ENCODE data around the gene NFAM1. TPM values are rescaled to one million over a fixed set of nuclear protein-coding genes. Genes with fewer than 3 reads are reported as not detected.

The NFAM1 gene
- total and polyA plus RNA-seq, 2 of the 4 experiments (the other 2 are of a cell fraction), result not detected

GRCh38 chr22:42365942-42366695, 66.1 kb downstream of the NFAM1 start:
- WGBS, 2 experiments (ENCODE audit: extremely low coverage in 2 of 2, insufficient read length in 1 of 2), result 100% methylated on average over 1 of the region's 10 CpGs; no CpG with 5 or more reads in 1 of the 2 experiments
- no peak overlapping the region for H3K23ac ChIP-seq (ENCODE audit: low read depth, low read length)
- DNase-seq, result no peak
- H2BK5ac ChIP-seq (ENCODE audit: low read depth, low read length, poor library complexity, severe bottlenecking), result no peak overlapping the region
- POLR2A ChIA-PET (ENCODE audit: unreplicated experiment), result no interaction called here
- intact Hi-C loops (cut with micrococcal nuclease), result no loop called here
- H3K18ac ChIP-seq (ENCODE audit: low read depth, low read length), result no peak overlapping the region
- H2BK120ac ChIP-seq (ENCODE audit: low read depth, low read length), result no peak overlapping the region
- no peak overlapping the region for H2BK20ac ChIP-seq (ENCODE audit: low read depth, low read length)
- no peak overlapping the region for H4K8ac ChIP-seq (ENCODE audit: low read depth in 2 of 2, low read length in 2 of 2)
- no peak overlapping the region for H3K4me2 ChIP-seq (ENCODE audit: low read depth, low read length)
- BruUV-seq (replicated peaks), result no TSS peak
- H3K9me1 ChIP-seq (ENCODE audit: insufficient read depth, low read length), result peaks cover 6% of the 10 kb centered on the region
- no peak overlapping the region for H3K4ac ChIP-seq (ENCODE audit: low read depth, low read length)
- no peak overlapping the region for H2AFZ ChIP-seq (replicated peaks; ENCODE audit: low read length, poor library complexity)
- H3K36me3 ChIP-seq (ENCODE audit: control insufficient read depth, insufficient read depth, low read length), result no peaks in the 10 kb centered on the region
- H3K56ac ChIP-seq (ENCODE audit: extremely low read depth, insufficient read depth, low read length), result no peak overlapping the region
- TF ChIP-seq NFE2L2 (IDR thresholded peaks at IDR 0.05; ENCODE audit: low read depth, low read length) (no peak), ELK1 (IDR thresholded peaks at IDR 0.05; ENCODE audit: borderline replicate concordance, low read depth, low read length) (no peak), POLR2A (IDR thresholded peaks at IDR 0.05; ENCODE audit: low read depth, low read length) (no peak)
- in situ Hi-C loops (cut with MboI; ENCODE audit: low sequenced_read_pairs), result no loop called here
- H2AK5ac ChIP-seq (ENCODE audit: low read depth, low read length), result no peak overlapping the region
- H2BK15ac ChIP-seq (ENCODE audit: low read depth, low read length), result no peak overlapping the region
- dilution Hi-C loops (cut with HindIII; ENCODE audit: low sequenced_read_pairs, unreplicated experiment), result no loop called here
- H2AK9ac ChIP-seq (replicated peaks; ENCODE audit: low read depth, low read length, poor library complexity), result no peak overlapping the region
- CTCF ChIA-PET, result interaction anchor here (0.6 kb wide), 2 partner anchors 67 to 439 kb away, joined by 3 to 9 read pairs; partner anchors contain the start of gene TNFRSF13C
- H3K27ac ChIP-seq (ENCODE audit: insufficient read depth, low read length), result no peak overlapping the region
- H3K27me3 ChIP-seq (ENCODE audit: control insufficient read depth, insufficient read depth, low read length), result peaks cover 71% of the 10 kb centered on the region
- H3K4me3 ChIP-seq (ENCODE audit: insufficient read depth, low read depth, low read length), result no peak overlapping the region
- no peak overlapping the region for H3K9ac ChIP-seq (ENCODE audit: low read depth, low read length)
- H3K9me3 ChIP-seq (ENCODE audit: control insufficient read depth, insufficient read depth, low read length), result no peaks in the 10 kb centered on the region
- no peak for ATAC-seq (ENCODE audit: low read depth)
- H3K14ac ChIP-seq (replicated peaks; ENCODE audit: low read depth, low read length), result no peak overlapping the region
- no peak overlapping the region for H4K91ac ChIP-seq (ENCODE audit: insufficient read depth, low read depth, low read length)
- no peaks in the 10 kb centered on the region for H4K20me1 ChIP-seq (ENCODE audit: insufficient read depth, low read length)
- H4K5ac ChIP-seq (ENCODE audit: low read depth, low read length), result no peak overlapping the region
- H3K4me1 ChIP-seq (ENCODE audit: control insufficient read depth, insufficient read depth, low read length), result peaks cover 1% of the 10 kb centered on the region; the same call in 1 of the 2 replicates
- no peaks in the 10 kb centered on the region for H3K79me1 ChIP-seq (ENCODE audit: low read depth in 1 of 2, low read length in 2 of 2)

Data from IMR-90 (cell line).